Measurements from ENCODE around the gene RSPH10B. TPM values are rescaled to one million over a fixed set of nuclear protein-coding genes. Genes with fewer than 3 reads are reported as not detected.

RSPH10B gene
- total RNA-seq, 2 donors from 2014 or later: not detected

Other genes with a start within 250 kb of the RSPH10B start
- gene RNF216, start 189.0 kb downstream of the RSPH10B start, total RNA-seq: 10 to 100 TPM; 28.0 to 40.2 TPM
- not detected for gene OCM, start 89.9 kb downstream of the RSPH10B start, total RNA-seq
- 10 to 100 TPM; 39.9 to 72.3 TPM for gene CCZ1, start 72.0 kb downstream of the RSPH10B start, total RNA-seq
- gene PMS2, start 38.4 kb upstream of the RSPH10B start, total RNA-seq: 1 to 10 TPM; 6.2 to 7.2 TPM
- 10 to 100 TPM; 31.5 to 40.9 TPM for gene AIMP2, start 38.6 kb upstream of the RSPH10B start, total RNA-seq
- under 1 TPM; 0.26 to 0.29 TPM for gene ANKRD61, start 60.7 kb upstream of the RSPH10B start, total RNA-seq
- gene EIF2AK1, start 88.5 kb upstream of the RSPH10B start, total RNA-seq: 10 to 100 TPM; 46.9 to 58.7 TPM
- gene USP42, start 134.3 kb upstream of the RSPH10B start, total RNA-seq: 1 to 10 TPM; 4.6 to 6.3 TPM